HG03064 (cell line): ENCODE data around the gene WWOX.

Experiments used
- ATAC-seq: cut with Tn5 transposase; IDR thresholded peaks from one replicate; pipeline ENCODE4 v1.9.1; 2021; ENCODE audit warnings: low read depth; ENCODE audit not compliant: unreplicated experiment

The WWOX gene

GRCh38 chr16:78794581-78795250 is 695.3 kb downstream of the WWOX start:
- no peak for ATAC-seq

GRCh38 chr16:78795433-78795832 is 696.0 kb downstream of the WWOX start:
- no peak for ATAC-seq

GRCh38 chr16:78796221-78796866 is 696.9 kb downstream of the WWOX start:
- ATAC-seq, result no peak

- no peak for ATAC-seq
Measured at GRCh38 chr16:78799429-78799828, 700.0 kb downstream of the WWOX start.

GRCh38 chr16:78800523-78800922 is 701.1 kb downstream of the WWOX start:
- ATAC-seq, result no peak

GRCh38 chr16:78804058-78804735 is 704.7 kb downstream of the WWOX start:
- ATAC-seq, result no peak

- no peak for ATAC-seq
Measured at GRCh38 chr16:78805556-78805955, 706.1 kb downstream of the WWOX start.

- ATAC-seq, result no peak
Measured at GRCh38 chr16:78811247-78811646, 711.8 kb downstream of the WWOX start.

GRCh38 chr16:78812582-78812981 is 713.1 kb downstream of the WWOX start:
- ATAC-seq, result no peak

GRCh38 chr16:78813661-78814311 is 714.3 kb downstream of the WWOX start:
- no peak for ATAC-seq

GRCh38 chr16:78815713-78816112 is 716.3 kb downstream of the WWOX start:
- ATAC-seq, result no peak

GRCh38 chr16:78816499-78817195 is 717.2 kb downstream of the WWOX start:
- ATAC-seq, result no peak

GRCh38 chr16:78817200-78817739 is 717.8 kb downstream of the WWOX start:
- no peak for ATAC-seq

- ATAC-seq, result no peak
Measured at GRCh38 chr16:78821335-78821734, 721.9 kb downstream of the WWOX start.

GRCh38 chr16:78822509-78822908 is 723.1 kb downstream of the WWOX start:
- ATAC-seq, result no peak

GRCh38 chr16:78823027-78823426 is 723.6 kb downstream of the WWOX start:
- ATAC-seq, result no peak

- no peak for ATAC-seq
Measured at GRCh38 chr16:78829280-78829679, 729.8 kb downstream of the WWOX start.

- no peak for ATAC-seq
Measured at GRCh38 chr16:78830599-78830998, 731.1 kb downstream of the WWOX start.

GRCh38 chr16:78832100-78832499 is 732.6 kb downstream of the WWOX start:
- ATAC-seq, result no peak

GRCh38 chr16:78836802-78837491 is 737.5 kb downstream of the WWOX start:
- no peak for ATAC-seq
